Spleen (tissue), 7 donors: ENCODE measurements around the gene RRP1.

ENCODE experiments used
- POLR2A ChIP-seq, 3 donors: fragments of 450-650 bp; IDR thresholded peaks; one replicate each; pipeline ENCODE4 v1.5.1; 2017; ENCODE audit warnings: antibody characterized with exemption in 3 of 3, mild to moderate bottlenecking in 1 of 3
- POLR2AphosphoS5 ChIP-seq, 3 donors: sonication (generic); formaldehyde crosslinking; IDR thresholded peaks; one replicate each; pipeline ENCODE4 v1.5.1; 2017; ENCODE audit warnings: antibody characterized with exemption in 3 of 3
- TF ChIP-seq, protein P1 (sequence below), 11 experiments: fragments of 200-600 bp in 7 of 11; fragments of 450-650 bp in 4 of 11; sonication (generic) in 4 of 11; IDR thresholded peaks in 8 of 11; conservative IDR thresholded peaks in 3 of 11; 1 replicate in 7 of 11; 2 replicates in 4 of 11; pipeline versions ENCODE4 v1.4.0 to v1.8.0; 2016 to 2021; ENCODE audit warnings: antibody characterized with exemption in 11 of 11, inconsistent platforms in 4 of 11, mild to moderate bottlenecking in 1 of 11
- donor health status: DM: no; HTN: no; CAD: no; lungs with moderate emphysema.
- donor health status: DM: no; HTN: no; CAD: no.
- donor health status: DM: no; HTN: no; CAD: no.

DNA sequence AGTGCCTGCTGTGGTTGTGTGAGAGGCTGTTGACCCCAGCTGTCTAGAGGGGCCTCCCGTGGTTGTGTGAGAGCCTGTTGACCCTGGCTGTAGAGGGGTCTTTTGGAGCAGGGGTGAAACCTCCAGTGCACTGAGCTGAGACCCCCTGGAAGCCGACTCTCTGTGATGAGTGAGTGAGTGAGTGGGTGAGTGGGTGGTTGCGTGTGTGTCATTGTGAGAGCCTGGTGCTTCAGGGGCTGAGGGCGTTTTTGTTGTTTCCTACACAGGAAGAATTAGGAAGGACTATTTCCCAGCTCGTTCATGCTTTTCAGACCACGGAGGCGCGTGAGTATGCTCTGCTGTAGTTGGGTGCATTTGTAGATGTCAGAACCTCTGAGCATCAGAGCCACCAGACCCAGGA is 3.0 kb downstream of the RRP1 start:
- TF ChIP-seq, protein P1, sequence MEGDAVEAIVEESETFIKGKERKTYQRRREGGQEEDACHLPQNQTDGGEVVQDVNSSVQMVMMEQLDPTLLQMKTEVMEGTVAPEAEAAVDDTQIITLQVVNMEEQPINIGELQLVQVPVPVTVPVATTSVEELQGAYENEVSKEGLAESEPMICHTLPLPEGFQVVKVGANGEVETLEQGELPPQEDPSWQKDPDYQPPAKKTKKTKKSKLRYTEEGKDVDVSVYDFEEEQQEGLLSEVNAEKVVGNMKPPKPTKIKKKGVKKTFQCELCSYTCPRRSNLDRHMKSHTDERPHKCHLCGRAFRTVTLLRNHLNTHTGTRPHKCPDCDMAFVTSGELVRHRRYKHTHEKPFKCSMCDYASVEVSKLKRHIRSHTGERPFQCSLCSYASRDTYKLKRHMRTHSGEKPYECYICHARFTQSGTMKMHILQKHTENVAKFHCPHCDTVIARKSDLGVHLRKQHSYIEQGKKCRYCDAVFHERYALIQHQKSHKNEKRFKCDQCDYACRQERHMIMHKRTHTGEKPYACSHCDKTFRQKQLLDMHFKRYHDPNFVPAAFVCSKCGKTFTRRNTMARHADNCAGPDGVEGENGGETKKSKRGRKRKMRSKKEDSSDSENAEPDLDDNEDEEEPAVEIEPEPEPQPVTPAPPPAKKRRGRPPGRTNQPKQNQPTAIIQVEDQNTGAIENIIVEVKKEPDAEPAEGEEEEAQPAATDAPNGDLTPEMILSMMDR (IDR thresholded peaks at IDR 0.05 in 8 of 11, conservative IDR thresholded peaks at IDR 0.05 in 3 of 11), result no peak
- no peak for TF ChIP-seq POLR2A (IDR thresholded peaks at IDR 0.05)
- no peak for TF ChIP-seq POLR2AphosphoS5 (IDR thresholded peaks at IDR 0.05)
